GM10248 (cell line): ENCODE measurements around the gene INHBC.
A peak's percentile ranks its signal among the peaks of the same experiment; 100 is the strongest.

Experiments used
- CTCF ChIA-PET: fragments of 300-600 bp; sonication (Branson Sonifier 250); formaldehyde crosslinking; extraction: SDS; loops from one replicate; lab custom pipeline; 2021; ENCODE audit warnings: antibody characterized with exemption; lab: Yijun Ruan, JAX
- POLR2A ChIA-PET: fragments of 350-650 bp; sonication (Branson Sonifier 250); formaldehyde crosslinking; extraction: SDS; loops from one replicate; lab custom pipeline; 2020; ENCODE audit warnings: antibody characterized with exemption; lab: Yijun Ruan, JAX
- DNase-seq: peaks from one replicate; pipeline ENCODE4 v3.0.0; 2012; ENCODE audit errors: extremely low spot score
- CTCF ChIP-seq: IDR thresholded peaks from 2 replicates; pipeline ENCODE4 v1.5.1; 2012; ENCODE audit warnings: mild to moderate bottlenecking, low read depth; ENCODE audit errors: extremely low read depth, missing control alignments, control extremely low read depth

Gene INHBC

GRCh38 chr12:57452937-57453509 lies 18.4 kb downstream of the INHBC start:
- ChIA-PET POLR2A (no interaction called here), CTCF (interaction anchor here (0.6 to 10.2 kb wide), 66 partner anchors 9 to 465 kb away, joined by 3 to 238 read pairs (median 5); partner anchors contain the start of genes ARHGAP9, CYP27B1, INHBC and SHMT2)
- TF ChIP-seq CTCF: peak; percentile 94
- DNase-seq: peak; percentile 66

DNA sequence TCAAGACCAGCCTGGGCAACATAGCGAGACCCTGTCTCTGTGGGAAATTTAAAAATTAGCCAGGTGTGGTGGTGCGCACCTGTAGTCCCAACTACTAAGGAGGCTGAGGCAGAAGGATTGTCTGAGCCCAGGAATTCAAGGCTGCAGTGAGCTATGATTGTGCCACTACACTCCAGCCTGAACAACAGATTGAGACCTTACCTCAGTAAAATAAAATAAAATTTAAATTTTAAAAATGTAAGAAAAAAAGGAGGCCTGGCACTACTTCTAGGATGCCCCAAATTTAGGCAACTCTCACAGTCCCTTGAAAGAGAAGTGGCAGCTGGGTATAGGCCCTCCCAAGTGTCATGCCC lies 19.6 kb downstream of the INHBC start:
- POLR2A ChIA-PET: no interaction called here
- TF ChIP-seq CTCF: no peak
- CTCF ChIA-PET: interaction anchor here (0.5 to 10.2 kb wide), 20 partner anchors 8 to 231 kb away, joined by 3 to 238 read pairs (median 15); partner anchors contain the start of genes ARHGAP9, INHBC and STAC3
- DNase-seq: no peak

DNA sequence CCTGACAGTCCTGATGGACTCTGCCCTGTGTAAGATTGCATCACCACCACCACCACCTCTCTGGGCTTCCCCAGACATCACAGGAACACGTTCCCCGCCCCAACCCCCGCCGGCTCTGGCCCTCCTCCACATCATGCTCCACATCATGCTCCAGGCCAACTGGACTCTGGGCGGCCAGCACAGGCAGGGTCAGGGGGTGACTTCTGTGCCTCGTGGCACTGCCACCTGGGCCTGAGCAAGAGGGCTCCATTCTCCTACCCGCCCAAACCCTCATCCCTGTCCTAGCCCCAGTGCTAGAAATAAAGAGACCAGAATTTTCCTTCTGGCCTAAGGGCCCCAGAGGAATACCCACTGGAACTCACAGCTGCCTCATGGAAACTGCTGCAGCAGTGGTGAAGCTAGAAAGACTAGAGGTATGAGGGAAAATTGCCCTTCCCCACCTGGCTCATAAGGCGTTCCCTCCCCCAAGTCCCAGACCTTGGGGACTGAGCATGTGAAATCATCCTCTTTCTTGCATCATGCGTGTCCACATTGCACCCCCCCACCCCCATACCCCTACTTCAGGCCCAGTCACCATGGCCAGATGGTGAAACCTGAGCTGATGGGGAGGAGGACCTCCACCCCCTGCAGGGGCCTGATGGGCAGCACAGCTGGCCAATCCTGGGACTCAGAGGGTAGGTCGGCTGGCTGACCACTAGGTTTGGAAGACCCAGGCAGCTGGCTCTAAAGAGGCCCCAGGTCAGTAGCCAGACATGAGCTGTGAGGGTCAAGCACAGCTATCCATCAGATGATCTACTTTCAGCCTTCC lies 20.2 kb downstream of the INHBC start, which contains the start of gene INHBE:
Gene INHBE, plus strand, starts transcription at position 742 of the 808 bp plus-strand sequence. CDS start 230 bp downstream, outside the sequence.
- ChIA-PET CTCF (interaction anchor here (1.0 to 10.2 kb wide), 25 partner anchors 8 to 241 kb away, joined by 3 to 238 read pairs (median 8); partner anchors contain the start of genes ARHGAP9, INHBC and STAC3), POLR2A (interaction anchor here (0.5 kb wide), 1 partner anchor 63 kb away, joined by 4 read pairs; no protein-coding TSS in a partner anchor)
- no peak for TF ChIP-seq CTCF
- DNase-seq: no peak

DNA sequence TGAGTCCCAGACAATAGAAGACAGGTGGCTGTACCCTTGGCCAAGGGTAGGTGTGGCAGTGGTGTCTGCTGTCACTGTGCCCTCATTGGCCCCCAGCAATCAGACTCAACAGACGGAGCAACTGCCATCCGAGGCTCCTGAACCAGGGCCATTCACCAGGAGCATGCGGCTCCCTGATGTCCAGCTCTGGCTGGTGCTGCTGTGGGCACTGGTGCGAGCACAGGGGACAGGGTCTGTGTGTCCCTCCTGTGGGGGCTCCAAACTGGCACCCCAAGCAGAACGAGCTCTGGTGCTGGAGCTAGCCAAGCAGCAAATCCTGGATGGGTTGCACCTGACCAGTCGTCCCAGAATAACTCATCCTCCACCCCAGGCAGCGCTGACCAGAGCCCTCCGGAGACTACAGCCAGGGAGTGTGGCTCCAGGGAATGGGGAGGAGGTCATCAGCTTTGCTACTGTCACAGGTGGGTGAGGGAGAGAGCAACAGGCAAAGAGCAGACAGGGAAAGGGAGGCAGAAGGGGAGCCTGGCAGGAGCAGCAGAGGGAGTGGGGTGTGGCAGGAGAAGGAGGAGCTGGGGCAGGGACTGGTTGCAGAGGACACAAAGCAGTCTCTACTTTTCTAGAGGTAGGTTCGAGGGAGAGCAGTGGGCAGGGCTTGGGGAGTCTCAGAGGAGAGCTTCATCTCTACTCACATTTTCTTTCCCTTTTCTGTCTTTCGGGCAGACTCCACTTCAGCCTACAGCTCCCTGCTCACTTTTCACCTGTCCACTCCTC lies 21.0 kb downstream of the INHBC start:
- CTCF ChIA-PET: interaction anchor here (0.7 to 10.2 kb wide), 28 partner anchors 7 to 328 kb away, joined by 3 to 238 read pairs (median 6); partner anchors contain the start of genes ARHGAP9, INHBC and STAC3

DNA sequence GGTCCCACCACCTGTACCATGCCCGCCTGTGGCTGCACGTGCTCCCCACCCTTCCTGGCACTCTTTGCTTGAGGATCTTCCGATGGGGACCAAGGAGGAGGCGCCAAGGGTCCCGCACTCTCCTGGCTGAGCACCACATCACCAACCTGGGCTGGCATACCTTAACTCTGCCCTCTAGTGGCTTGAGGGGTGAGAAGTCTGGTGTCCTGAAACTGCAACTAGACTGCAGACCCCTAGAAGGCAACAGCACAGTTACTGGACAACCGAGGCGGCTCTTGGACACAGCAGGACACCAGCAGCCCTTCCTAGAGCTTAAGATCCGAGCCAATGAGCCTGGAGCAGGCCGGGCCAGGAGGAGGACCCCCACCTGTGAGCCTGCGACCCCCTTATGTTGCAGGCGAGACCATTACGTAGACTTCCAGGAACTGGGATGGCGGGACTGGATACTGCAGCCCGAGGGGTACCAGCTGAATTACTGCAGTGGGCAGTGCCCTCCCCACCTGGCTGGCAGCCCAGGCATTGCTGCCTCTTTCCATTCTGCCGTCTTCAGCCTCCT lies 21.6 kb downstream of the INHBC start:
- DNase-seq: peak; percentile 59
- TF ChIP-seq CTCF: peak; percentile 66
- ChIA-PET POLR2A (no interaction called here), CTCF (interaction anchor here (0.7 to 10.2 kb wide), 26 partner anchors 6 to 327 kb away, joined by 3 to 238 read pairs (median 5); partner anchors contain the start of genes ARHGAP9, INHBC and STAC3)

More for the DNA sequence above, 21.0 kb downstream of the INHBC start:
- POLR2A ChIA-PET: interaction anchor here (0.5 kb wide), 1 partner anchor 62 kb away, joined by 4 read pairs; no protein-coding TSS in a partner anchor
- TF ChIP-seq CTCF: no peak
- no peak for DNase-seq
